Measurements from ENCODE around the gene GCNT1.
"Not testable (repeated sequence)": the region's sequence is repeated elsewhere in the genome, so short reads cannot be mapped to it uniquely, and the experiment has no call there.

GCNT1 gene

DNA sequence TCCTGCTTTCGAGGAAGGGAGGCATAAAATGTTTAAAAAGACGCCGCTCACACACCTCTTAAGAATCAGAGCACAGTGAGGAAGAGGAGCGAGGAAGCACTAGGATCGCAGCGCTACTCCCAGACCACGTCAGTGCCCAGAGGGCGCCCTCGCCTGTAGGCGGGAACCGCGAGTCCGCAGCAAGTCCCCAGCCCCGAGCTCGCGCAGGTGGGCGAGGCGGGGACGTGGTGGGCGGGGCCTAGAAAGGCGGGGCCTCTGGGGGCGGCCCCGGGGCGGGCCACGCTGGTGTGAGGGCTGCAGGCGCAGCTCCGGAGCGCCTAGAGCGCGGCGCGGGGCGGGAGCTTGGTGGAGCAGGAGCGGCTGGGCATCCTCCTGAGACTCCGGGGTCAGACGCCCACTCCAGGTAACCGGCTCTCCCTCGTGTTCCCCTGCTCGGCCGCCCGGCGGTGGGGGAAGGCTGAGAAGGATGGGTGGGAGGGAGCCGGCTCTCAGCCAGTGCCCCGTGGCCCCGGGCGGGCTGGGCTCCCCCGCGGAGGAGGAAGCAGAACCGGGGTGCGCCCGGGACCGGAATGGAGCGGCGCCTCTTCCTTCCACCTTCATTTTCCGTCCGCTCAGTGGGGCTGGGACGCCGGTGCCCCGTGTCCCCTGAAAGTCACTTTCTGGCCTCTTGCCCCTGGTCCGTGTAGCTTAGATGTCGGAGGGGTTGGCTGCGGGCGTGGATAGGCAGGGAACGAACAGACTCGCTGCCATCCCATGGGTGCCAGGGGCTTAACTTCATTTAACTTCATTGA, at the start of gene GCNT1:
Gene GCNT1 (plus strand): TSS at position 280 of the 791 bp plus-strand sequence. CDS start 43,200 bp downstream, outside the sequence.
- peak; percentile 93 for DNase-seq

DNA sequence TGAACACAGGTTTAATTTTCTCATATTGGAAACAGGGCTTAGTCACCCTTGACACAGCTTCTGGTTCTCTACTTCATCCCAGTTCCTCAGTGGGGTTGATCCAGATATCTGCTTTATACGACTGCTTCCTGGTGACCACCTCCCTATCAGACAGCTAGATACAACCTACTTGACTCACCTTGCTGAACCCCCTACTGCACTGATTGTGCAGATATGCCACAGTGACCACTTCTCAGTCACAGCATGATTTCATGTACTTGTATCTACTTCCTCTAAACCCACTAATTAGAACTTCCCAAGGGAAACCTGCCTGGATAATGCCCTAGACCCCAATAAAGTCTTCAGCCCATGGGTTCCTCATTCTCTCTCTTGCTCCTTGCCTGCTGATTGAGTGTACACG, 46.3 kb upstream of the GCNT1 start:
- no peak for DNase-seq

DNA sequence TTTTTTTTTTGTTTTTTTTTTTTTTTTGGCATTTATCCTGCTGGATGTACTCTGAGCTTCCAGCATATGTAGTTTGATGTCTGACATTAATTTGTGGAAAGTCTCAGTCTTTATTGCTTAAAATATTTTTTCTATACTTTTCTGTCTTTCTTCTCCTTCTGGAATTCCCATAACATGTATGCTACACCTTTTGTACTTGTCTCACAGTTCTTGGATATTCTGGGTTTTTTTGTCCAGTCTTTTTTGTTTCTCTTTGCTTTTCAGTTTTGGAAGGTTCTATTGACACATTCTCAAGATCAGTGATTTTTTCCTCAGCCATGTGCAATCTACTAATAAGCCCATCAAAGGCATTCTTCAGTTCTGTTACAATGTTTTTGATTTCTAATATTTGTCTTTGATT, 45.3 kb upstream of the GCNT1 start:
- no peak for DNase-seq

DNA sequence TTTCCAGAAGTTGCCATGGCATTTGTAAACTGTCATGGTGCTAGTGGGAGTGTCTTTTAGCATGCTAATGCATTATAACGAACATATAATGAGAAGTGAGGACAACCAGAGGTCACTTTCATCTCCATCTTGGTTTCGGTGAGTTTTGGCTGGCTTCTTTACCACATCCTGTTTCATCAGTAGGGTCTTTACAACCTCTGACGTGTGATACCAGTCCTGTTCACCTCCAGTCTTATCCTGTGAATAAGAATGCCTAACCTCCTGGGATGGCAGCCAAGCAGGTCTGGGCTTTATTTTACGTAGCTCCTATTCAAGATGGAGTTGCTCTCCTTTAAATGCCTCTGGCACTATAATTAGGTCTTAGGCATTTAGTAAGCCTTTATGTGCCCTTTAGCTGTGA, 44.3 kb upstream of the GCNT1 start:
- no peak for DNase-seq

DNA sequence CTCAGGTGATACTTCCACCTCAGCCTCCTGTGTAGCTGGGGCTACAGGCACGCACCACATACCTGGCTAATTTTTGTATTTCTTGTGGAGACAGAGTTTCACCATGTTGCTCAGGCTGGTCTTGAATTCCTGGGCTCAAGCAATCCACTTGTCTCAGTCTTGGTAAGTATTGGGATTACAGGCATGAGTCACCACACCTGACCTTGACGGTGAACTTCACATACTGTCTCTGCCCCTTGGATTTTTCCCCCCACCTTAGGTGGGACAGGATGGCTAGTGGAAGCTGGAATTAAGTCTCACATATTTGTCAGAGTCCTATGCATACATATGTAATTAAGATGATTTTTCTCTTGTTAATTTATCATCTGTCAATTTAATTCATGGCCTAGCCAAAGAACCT, 43.8 kb upstream of the GCNT1 start:
- DNase-seq, result no peak

DNA sequence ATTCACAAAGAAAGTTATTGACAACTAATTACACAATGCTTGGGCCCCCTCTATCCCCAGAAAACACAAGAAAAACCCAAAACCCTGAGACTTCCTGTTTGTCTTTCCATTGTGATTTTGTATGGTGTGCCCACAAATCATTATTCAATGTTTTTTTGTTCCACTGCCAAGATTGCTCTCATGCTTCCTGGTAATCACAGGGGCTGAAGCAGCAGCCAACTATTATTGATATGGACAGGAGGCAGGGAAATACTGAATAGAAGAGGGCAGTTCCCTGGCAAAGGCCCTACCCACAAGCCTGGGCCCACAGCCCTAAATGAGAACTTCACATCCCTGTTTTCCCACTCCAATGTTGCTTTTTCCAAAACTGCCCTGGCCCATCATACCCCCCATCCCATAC, 43.3 kb upstream of the GCNT1 start:
- no peak for DNase-seq

DNA sequence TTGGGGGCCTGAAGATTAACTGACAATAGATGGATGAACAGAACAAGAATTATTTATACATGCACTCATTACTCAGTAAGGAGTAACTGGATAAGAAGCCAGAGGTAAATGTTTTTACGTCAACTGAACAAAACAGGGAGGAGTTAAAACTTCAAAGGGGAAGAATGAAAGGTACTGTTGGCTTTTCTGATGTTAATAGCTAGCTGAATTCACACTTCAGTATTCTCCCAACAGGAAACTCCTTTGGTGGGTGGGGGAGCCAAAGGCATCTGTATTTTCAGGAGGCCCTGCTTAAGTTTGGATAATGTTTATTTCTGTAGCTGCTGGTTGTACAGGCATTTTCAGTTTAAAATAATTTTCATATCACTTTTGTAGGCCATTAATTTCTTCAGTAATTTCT, 41.6 kb upstream of the GCNT1 start:
- no peak for DNase-seq

DNA sequence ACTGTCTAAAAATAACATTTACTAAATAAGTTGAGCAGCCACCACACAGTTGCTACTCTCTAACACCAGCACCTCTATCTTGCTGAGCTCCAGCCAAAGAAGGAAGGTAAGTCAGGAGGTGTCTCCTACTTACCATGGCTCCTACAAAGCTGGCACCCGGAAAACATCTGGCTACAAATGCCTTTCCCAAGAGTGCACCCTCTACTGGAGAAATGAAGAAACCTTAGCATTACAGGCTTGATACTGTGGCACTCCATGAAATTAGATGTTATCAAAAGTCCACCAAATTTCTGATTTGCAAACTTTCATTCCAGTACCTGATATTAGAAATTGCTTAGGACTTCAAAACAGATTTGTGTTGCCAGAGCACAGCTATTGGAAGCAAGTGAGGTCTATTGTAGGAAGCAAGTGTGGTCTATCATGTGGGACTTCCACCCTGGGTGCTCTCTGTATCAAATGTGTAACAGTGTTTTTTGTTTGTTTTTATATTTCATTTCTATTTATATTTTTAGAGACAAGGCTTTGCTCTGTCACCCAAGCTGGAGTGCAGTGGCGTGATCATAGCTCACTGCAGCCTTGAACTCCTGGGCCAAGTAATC, 39.1 kb upstream of the GCNT1 start:
- no peak for DNase-seq

DNA sequence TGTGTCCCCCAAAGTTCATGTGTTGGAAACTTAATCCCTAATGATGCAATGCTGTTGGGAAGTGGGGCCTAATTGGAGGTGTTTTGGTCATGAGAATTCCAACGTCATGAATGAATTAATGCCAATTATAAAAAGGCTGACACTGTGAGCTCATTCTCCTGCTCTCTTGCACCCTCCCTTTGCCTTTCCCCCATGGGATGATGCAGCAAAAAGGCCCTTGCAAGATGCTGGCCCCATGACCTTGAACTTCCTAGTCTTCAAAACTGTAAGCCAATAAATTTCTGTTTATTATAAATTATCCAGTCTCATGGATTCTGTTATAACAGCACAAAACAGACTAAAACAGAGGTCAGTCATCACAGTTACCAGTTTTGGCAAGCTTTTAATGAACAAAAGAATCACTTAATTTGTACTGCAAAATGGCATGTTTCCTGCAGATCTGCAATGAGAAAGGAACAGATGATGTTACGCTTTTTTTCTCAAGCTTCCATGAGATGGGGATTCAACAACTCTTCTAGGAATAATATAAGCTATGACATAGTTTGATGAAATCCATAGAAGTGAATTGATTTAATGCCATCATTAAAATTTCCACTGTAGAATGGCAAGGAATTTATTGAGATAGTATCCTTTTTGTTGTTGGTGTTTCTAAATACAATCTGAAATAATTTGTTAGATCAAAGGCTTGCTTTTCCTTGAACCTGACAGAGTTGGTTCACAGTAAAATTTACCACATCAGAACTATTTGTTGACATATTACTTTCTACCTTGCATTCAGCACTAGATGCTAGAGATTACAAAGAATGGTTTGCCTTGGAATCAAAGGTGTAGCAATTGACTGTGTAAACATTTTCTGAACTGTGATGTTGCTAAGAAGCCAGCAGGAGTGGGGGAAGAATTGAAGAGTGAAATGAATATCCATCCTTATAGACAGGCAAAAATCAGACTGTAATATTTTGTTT, 35.5 kb upstream of the GCNT1 start:
- DNase-seq, result no peak

DNA sequence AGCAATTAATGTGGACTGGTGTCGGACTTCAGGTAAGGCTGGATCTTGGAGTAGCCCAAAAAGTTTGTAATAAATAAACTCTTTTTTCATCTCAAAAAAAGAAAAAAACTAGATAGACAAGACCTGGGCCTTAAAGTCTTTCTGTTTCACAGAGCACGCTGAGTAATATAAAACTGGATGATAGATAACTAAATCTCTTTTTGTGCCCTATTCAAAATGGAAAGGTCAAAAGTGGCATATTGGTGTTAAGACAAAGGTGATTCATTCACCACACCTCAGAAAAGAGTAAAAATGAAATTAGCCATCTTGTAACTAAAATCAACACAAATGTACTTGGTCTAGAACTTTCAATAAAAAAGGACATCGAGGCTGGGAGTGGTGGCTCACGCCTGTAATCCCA, 34.5 kb upstream of the GCNT1 start:
- no peak for DNase-seq

DNA sequence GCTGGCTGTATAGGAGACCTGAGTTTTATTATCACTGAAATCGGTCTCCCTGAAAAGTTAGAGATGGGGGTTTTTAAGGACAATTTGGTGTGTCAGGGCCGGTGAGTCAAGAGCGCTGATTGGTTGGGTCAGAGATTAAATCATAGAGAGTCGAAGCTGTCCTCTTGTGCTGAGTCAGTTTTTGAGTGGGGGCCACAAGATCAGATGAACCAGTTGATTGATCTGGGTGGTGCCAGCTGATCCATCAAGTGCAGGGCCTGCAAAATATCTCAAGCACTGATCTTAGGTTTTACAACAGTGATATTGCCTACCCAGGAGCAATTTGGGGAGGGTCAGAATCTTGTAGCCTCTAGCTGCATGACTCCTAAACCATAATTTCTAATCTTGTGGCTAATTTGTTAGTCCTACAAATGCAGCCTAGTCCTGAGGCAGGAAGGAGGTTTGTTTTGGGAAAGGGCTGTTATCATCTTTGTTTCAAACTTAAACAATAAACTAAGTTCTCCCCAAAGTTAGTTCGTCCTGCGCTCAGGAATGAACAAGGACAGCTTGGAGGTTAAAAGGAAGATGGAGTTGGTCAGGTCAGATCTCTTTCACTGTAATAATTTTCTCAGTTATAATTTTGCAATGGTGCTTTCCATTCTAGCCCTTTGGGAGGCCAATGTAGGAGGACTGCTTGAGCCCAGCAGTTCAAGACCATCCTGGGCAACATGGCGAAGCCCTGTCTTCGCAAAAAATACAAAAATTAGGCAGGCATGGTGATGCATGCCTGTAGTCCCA, 33.1 kb upstream of the GCNT1 start:
- DNase-seq, result peak; percentile 25

DNA sequence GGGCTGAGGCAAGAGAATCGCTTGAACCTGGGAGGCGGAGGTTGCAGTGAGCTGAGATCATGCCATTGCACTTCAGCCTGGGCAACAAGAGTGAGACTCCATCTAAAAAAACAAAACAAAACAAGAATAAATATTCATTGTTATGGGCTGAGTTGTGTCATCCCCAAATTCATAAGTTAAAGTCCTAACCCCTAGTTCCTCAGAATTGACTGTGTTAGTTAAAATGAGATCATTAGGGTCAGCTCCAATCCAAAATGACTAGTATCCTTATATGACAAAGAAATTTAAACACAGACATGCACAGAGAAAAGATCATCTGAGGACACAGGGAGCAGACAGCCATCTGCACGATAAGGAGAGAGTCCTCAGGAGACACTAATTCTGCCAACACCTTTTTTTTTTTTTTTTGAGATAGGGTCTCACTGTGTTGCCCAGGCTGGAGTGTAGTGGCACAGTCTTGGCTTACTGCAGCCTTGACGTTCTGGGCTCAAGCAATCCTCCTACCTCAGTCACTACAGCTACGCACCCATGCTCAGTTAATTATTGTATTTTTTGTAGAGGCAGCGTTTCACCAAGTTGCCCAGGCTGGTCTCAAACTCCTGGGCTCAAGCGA, 32.1 kb upstream of the GCNT1 start:
- no peak for DNase-seq

DNA sequence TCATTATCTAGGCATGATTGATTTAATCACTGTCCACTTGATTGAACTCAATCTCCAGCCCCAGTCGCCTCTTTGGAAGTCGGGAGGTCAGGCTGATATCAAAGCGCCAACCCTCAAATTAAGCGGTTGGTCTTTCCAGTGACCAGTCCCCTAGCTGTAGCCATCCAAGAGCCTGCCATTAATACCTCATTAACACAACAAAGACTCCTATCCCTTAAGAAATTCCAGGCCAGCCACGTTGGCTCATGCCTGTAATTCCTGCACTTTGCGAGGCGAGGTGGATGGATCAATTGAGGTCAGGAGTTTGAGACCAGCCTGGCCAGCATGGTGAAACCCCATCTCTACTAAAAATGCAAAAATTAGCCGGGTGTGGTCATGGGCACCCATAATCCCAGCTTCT, 27.4 kb upstream of the GCNT1 start:
- no peak for DNase-seq

DNA sequence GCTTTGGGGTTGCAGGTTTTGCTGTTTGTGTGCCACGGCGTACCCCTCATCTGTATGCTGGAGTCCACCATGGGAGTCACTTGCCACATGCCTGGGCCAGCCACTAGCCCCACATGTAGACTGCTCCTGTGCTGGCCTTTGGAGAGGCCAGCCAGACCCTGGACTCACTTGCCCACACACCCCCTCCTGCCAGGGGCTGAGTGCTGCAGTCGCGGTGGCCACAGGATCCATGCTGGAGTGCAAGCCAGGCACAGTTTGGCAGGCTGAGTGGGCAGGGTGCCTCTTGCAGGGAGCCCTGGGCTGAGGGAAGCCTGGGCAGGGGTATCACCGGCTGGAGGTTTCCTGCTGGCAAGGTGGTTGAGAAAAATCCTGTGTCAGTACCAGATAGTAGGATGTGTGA, 25.6 kb upstream of the GCNT1 start:
- DNase-seq, result peak; percentile 13

DNA sequence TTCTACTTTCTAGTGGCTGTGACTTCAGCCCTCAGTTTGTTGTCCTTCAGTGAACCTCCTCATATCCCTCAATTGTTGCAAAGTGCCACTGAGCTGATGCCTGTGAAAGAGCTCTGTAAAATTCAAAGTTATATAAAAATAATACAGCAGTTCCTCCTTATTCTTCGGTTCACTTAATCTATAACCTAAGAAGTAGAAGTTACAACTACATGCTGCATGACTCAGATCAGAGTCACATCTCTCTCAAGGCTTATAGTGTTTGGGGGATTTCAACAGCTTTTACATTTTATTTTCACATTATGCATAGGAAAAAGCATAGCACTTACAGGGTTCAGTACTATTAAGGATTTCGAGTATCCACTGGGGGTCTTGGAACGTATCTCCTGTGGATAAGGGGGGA, 25.1 kb upstream of the GCNT1 start:
- no peak for DNase-seq

DNA sequence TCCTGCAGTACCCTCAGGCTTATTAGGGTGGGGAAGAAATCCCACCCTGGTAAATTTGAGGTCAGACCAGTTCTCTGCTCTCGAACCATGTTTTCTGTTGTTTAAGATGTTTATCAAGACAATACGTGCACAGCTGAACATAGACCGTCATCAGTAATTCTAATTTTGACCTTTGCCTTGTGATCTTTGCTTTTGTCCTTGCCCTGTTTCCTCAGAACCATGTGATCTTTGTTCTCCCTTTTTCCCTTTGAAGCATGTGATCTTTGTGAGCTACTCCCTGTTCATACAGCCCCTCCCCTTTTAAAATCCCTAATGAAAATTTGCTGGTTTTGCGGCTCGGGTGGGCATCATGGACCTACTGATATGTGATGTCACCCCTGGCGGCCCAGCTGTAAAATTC, 24.1 kb upstream of the GCNT1 start:
- DNase-seq, result not testable (repeated sequence)

DNA sequence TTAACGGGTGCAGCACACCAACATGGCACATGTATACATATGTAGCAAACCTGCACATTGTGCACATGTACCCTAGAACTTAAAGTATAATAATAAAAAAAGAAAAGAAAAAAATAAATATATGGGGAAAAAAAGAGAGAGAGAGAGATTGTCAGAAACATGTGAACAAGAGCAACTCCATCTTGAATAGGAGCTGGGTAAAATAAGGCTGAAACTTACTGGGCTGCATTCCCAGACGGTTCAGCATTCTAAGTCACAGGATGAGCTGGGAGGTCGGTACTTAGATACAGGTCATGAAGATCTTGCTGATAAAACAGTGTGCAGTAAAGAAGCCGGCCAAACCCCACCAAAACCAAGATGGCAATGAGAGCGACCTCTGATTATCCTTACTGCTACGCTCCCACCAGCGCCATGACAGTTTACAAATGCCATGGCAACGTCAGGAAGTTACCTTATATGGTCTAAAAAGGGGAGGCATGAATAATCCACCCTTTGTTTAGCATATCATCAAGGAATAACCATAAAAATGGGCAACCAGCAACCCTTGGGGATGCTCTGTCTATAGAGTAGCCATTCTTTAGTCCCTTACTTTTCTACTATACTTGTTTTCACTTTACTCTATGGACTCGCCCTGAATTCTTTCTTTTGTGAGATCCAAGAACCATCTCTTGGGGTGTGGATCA, 21.8 kb upstream of the GCNT1 start:
- DNase-seq, result not testable (repeated sequence)

DNA sequence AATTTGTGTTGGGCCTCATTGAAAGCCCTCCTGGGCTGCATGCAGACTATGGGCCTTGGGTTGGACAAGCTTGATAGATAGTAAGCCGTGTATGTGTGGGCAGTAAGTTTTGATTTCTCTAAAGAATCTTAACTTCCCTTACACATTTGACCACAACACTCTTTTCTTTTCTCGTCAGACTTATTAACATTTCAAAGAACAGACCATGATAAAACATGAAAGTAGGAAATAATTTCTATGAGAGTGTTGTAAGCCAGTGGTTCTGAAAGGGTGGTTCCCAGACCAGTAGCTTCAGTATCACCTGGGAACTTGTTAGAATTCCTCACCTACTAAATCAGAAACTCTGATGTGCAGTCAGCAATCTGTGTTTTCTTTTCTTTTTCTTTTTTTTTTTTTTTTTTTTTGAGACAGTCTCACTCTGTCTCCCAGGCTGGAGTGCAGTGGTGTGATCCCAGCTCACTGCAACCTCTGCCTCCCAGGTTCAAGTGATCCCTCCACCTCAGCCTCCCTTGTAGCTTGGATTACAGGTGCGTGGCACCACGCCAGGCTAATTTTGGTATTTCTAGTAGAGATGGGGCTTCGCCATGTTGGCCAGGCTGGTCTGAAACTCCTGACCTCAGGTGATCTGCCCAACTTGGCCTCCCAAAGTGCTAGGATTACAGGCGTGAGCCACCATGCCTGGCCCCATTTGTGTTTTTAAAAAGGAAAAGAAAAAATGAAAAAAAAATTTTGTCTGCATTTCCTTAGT, 20.0 kb upstream of the GCNT1 start:
- DNase-seq, result peak; percentile 38

DNA sequence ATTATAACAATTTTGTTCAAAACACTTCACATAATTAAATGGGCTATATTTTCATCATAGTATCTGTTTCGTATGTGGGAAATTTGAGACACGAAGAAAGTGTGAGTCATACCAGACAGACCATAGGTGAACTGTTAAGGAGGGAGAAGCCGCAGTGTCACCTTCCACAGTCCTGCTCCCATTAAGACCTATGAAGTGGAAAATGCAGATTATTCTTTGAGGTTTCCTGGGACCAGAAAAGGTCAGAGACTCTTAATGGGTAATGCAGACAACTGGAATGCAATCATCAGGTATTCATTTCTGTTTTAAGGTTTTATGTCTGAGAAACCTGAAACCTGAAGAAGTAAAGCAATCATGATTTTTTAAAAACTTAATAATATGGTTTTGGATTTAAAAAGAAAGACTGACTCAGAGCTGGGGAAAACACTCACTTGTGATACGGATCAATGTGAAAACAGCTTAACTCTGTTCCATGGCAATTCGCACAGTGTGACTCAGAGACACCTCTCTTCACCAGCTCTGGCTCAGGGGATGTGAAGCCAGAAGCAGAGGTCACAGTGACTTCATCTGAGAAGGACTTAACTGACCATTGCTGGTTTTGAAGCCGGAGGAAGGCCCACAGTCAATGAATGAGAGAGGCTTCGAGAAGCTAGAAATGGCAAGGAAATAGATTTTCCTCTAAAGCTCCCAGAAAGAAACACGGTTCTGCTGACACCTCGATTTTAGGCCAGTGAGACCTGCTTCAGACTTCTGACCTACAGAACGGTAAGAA, 17.2 kb upstream of the GCNT1 start:
- DNase-seq, result peak; percentile 69

DNA sequence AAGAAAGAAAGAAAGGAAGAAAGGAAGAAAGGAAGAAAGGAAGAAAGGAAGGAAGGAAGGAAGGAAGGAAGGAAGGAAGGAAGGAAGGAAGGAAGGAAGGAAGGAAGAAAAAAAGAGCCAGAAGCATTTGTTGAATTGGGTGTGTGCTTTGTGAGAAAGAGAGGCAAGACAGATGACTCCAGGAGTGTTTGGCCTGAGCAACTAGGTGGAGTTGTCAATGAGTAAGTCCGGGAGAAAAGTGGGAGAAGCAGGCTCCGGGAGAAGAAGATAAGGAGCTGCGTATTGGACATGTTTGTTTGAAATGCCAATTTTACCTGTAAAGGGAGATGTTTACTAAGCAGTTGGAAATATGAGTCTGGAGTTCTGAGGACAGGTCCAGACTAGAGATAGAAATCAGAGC, 15.1 kb upstream of the GCNT1 start:
- DNase-seq, result no peak

All from activated CD4-positive, alpha-beta T cell treated with anti-CD3 and anti-CD28 coated beads for 48 hours (primary cell).